HepG2 (cell line): ENCODE measurements around the gene PTGIS. TPM values are rescaled to one million over a fixed set of nuclear protein-coding genes. Genes with fewer than 3 reads are reported as not detected.

ENCODE experiments used
- ATF7 ChIP-seq, 2 experiments: fragments of 450-650 bp in 1 of 2; sonication (generic) in 1 of 2; formaldehyde crosslinking in 1 of 2; IDR thresholded peaks; 2 replicates each; pipeline versions ENCODE4 v1.4.0 to v1.6.1; 2016 to 2020; ENCODE audit warnings: antibody characterized with exemption in 1 of 2, mild to moderate bottlenecking in 1 of 2, missing genetic modification reagents in 1 of 2
- HHEX ChIP-seq: IDR thresholded peaks from 2 replicates; pipeline ENCODE4 v1.6.1; 2016; ENCODE audit warnings: control low read depth
- HNF4G ChIP-seq, 2 experiments: sonication (generic) in 1 of 2; formaldehyde crosslinking in 1 of 2; IDR thresholded peaks; 2 replicates each; pipeline versions ENCODE4 v1.4.0 to v1.6.1; 2011 to 2020; ENCODE audit warnings: borderline replicate concordance in 2 of 2, low read depth in 2 of 2, mild to moderate bottlenecking in 2 of 2, low read length in 1 of 2, missing genetic modification reagents in 1 of 2, moderate library complexity in 1 of 2
- JUN ChIP-seq: sonication (generic); formaldehyde crosslinking; IDR thresholded peaks from 2 replicates; pipeline ENCODE4 v1.4.0; 2020; ENCODE audit warnings: mild to moderate bottlenecking, missing genetic modification reagents
- NONO ChIP-seq, 2 experiments: fragments of 450-650 bp in 1 of 2; sonication (generic) in 1 of 2; formaldehyde crosslinking in 1 of 2; IDR thresholded peaks in 1 of 2; conservative IDR thresholded peaks in 1 of 2; 2 replicates each; pipeline versions ENCODE4 v1.6.1 to v1.8.0; 2017 to 2022; ENCODE audit warnings: mild to moderate bottlenecking in 1 of 2, missing genetic modification reagents in 1 of 2, moderate library complexity in 1 of 2
- NR2F6 ChIP-seq, 2 experiments: IDR thresholded peaks; 2 replicates each; pipeline ENCODE4 v1.6.1; 2016; ENCODE audit warnings: antibody characterized with exemption in 1 of 2, mild to moderate bottlenecking in 1 of 2
- PHF20 ChIP-seq: sonication (generic); formaldehyde crosslinking; IDR thresholded peaks from 2 replicates; pipeline ENCODE4 v1.5.0; 2020; ENCODE audit warnings: mild to moderate bottlenecking, missing genetic modification reagents
- REPIN1 ChIP-seq: sonication (generic); formaldehyde crosslinking; IDR thresholded peaks from 2 replicates; pipeline ENCODE4 v1.8.0; 2022; ENCODE audit warnings: missing genetic modification reagents, low read depth, mild to moderate bottlenecking, borderline replicate concordance
- SAP130 ChIP-seq: IDR thresholded peaks from 2 replicates; pipeline ENCODE4 v1.6.1; 2016; ENCODE audit warnings: low read depth
- SNAI1 ChIP-seq: sonication (generic); formaldehyde crosslinking; IDR thresholded peaks from 2 replicates; pipeline ENCODE4 v1.5.0; 2020; ENCODE audit warnings: mild to moderate bottlenecking, missing genetic modification reagents, borderline replicate concordance
- XRCC5 ChIP-seq: fragments of 200-400 bp; formaldehyde crosslinking; optimal IDR thresholded peaks from 2 replicates; pipeline ENCODE3; 2017; ENCODE audit warnings: mild to moderate bottlenecking, low read length
- ZEB1 ChIP-seq: IDR thresholded peaks from 2 replicates; pipeline ENCODE4 v1.6.1; 2012; ENCODE audit warnings: mild to moderate bottlenecking, low read depth, inconsistent platforms; ENCODE audit not compliant: insufficient replicate concordance
- ZNF441 ChIP-seq: sonication (generic); formaldehyde crosslinking; IDR thresholded peaks from 2 replicates; pipeline ENCODE4 v1.7.0; 2021; ENCODE audit warnings: missing genetic modification reagents, borderline replicate concordance
- ZNF75D ChIP-seq: sonication (generic); formaldehyde crosslinking; IDR thresholded peaks from 2 replicates; pipeline ENCODE4 v1.8.1; 2023; ENCODE audit warnings: missing genetic modification reagents, mild to moderate bottlenecking, borderline replicate concordance
- polyA plus RNA-seq, 8 experiments: library from polyadenylated mRNA; depleted of rRNA in 3 of 8; stranded (reverse) in 7 of 8; unstranded in 1 of 8; fragments of >200 nt; fragmentation: Illumina TruSeq in 4 of 8; extraction: Trizol in 4 of 8; gene quantifications; 2 replicates each; pipeline versions ENCODE4 v1.2.1 to v1.2.3, GENCODE V29; 2011 to 2016; ENCODE audit warnings: low read depth in 4 of 8, missing spikeins in 1 of 8, mixed read lengths in 1 of 8; ENCODE audit not compliant: insufficient read depth in 1 of 8
- total RNA-seq, 5 experiments: library from RNA; depleted of rRNA; stranded (reverse); fragments of >200 nt; fragmentation: Illumina TruSeq; extraction: Trizol; gene quantifications; 2 replicates each; pipeline ENCODE4 v1.2.3, GENCODE V29; 2016; ENCODE audit warnings: low read depth in 1 of 5
- TF ChIP-seq, protein P1 (sequence below): sonication (generic); formaldehyde crosslinking; IDR thresholded peaks from 2 replicates; pipeline ENCODE4 v1.5.1; 2020; ENCODE audit warnings: missing genetic modification reagents, mild to moderate bottlenecking, borderline replicate concordance
- TF ChIP-seq, protein P2 (sequence below): sonication (generic); formaldehyde crosslinking; IDR thresholded peaks from one replicate; pipeline ENCODE4 v1.5.1; 2020; ENCODE audit warnings: mild to moderate bottlenecking, missing genetic modification reagents; ENCODE audit errors: not compliant biosample characterization
- TF ChIP-seq, protein P3 (sequence below): sonication (generic); formaldehyde crosslinking; IDR thresholded peaks from 2 replicates; pipeline ENCODE4 v1.5.1; 2020; ENCODE audit warnings: mild to moderate bottlenecking, moderate library complexity, missing genetic modification reagents

The PTGIS gene
- total and polyA plus RNA-seq, 2 of the 13 experiments (the other 11 are each of a cell fraction or from before 2014, with no cell fraction given): not detected

DNA sequence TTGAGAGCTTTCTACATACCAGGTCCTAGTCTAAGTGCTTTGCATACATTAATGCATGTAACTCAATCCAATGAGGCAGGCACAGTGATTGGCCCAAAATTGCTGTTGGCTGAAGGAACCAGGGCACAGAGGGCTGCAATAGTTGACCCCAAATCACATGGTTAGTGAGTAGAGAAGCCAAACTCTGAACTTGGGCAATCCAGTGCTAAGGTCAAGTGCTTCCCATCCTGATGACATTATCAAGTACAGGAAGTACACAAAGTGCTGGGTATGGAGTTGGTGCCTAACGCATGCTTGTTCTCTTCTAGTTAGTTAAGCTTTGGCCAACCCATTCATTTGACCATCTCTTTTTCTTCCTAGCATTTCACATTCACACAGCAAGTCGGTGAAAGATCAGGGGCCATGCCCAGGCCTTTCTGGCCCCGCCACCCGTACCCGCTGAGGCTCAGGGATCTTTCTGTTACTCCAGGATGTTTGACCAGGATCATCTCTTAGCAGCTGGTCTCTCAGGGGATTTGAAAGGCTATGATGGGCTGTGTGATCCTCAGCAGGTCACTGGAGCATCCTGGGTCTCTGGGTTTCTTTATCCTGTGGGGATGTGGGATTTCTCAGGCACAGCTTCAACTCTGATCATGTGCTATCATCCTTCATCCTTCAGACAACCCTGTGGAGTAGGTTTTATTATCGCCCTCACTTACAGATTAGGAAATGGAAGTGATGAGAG lies 92.5 kb downstream of the PTGIS start (continued):
- no peak for TF ChIP-seq HHEX (CRISPR knock-in tag)
- no peak for TF ChIP-seq NONO (IDR thresholded peaks at IDR 0.05)
- TF ChIP-seq NONO (CRISPR knock-in tag; conservative IDR thresholded peaks at IDR 0.05): no peak
- no peak for TF ChIP-seq ZNF75D (CRISPR knock-in tag)
- TF ChIP-seq XRCC5: no peak
- no peak for TF ChIP-seq SAP130 (CRISPR knock-in tag)
- no peak for TF ChIP-seq JUN
- 0 out of 2 replicates have a peak, but pooled peaks have one; percentile 28 for TF ChIP-seq ATF7 (IDR thresholded peaks at IDR 0.05)
- TF ChIP-seq ATF7 (CRISPR knock-in tag; IDR thresholded peaks at IDR 0.05): no peak
- peak; percentile 41; the same call in 1 of the 2 replicates for TF ChIP-seq NR2F6 (IDR thresholded peaks at IDR 0.05)
- TF ChIP-seq NR2F6 (CRISPR knock-in tag; IDR thresholded peaks at IDR 0.05): peak; percentile 15; the same call in 1 of the 2 replicates
- TF ChIP-seq SNAI1: no peak
- TF ChIP-seq ZNF441: peak; percentile 72; the same call in 1 of the 2 replicates
- no peak for TF ChIP-seq PHF20 (CRISPR knock-in tag)
- TF ChIP-seq ZEB1: no peak
- peak; percentile 39; the same call in 1 of the 2 replicates for TF ChIP-seq HNF4G (IDR thresholded peaks at IDR 0.05; ENCODE audit: borderline replicate concordance, low read depth, low read length)
- no peak for TF ChIP-seq HNF4G (CRISPR knock-in tag; IDR thresholded peaks at IDR 0.05; ENCODE audit: borderline replicate concordance, low read depth)
- TF ChIP-seq, protein P1, sequence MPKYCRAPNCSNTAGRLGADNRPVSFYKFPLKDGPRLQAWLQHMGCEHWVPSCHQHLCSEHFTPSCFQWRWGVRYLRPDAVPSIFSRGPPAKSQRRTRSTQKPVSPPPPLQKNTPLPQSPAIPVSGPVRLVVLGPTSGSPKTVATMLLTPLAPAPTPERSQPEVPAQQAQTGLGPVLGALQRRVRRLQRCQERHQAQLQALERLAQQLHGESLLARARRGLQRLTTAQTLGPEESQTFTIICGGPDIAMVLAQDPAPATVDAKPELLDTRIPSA: no peak
- no peak for TF ChIP-seq REPIN1
- TF ChIP-seq, protein P2, sequence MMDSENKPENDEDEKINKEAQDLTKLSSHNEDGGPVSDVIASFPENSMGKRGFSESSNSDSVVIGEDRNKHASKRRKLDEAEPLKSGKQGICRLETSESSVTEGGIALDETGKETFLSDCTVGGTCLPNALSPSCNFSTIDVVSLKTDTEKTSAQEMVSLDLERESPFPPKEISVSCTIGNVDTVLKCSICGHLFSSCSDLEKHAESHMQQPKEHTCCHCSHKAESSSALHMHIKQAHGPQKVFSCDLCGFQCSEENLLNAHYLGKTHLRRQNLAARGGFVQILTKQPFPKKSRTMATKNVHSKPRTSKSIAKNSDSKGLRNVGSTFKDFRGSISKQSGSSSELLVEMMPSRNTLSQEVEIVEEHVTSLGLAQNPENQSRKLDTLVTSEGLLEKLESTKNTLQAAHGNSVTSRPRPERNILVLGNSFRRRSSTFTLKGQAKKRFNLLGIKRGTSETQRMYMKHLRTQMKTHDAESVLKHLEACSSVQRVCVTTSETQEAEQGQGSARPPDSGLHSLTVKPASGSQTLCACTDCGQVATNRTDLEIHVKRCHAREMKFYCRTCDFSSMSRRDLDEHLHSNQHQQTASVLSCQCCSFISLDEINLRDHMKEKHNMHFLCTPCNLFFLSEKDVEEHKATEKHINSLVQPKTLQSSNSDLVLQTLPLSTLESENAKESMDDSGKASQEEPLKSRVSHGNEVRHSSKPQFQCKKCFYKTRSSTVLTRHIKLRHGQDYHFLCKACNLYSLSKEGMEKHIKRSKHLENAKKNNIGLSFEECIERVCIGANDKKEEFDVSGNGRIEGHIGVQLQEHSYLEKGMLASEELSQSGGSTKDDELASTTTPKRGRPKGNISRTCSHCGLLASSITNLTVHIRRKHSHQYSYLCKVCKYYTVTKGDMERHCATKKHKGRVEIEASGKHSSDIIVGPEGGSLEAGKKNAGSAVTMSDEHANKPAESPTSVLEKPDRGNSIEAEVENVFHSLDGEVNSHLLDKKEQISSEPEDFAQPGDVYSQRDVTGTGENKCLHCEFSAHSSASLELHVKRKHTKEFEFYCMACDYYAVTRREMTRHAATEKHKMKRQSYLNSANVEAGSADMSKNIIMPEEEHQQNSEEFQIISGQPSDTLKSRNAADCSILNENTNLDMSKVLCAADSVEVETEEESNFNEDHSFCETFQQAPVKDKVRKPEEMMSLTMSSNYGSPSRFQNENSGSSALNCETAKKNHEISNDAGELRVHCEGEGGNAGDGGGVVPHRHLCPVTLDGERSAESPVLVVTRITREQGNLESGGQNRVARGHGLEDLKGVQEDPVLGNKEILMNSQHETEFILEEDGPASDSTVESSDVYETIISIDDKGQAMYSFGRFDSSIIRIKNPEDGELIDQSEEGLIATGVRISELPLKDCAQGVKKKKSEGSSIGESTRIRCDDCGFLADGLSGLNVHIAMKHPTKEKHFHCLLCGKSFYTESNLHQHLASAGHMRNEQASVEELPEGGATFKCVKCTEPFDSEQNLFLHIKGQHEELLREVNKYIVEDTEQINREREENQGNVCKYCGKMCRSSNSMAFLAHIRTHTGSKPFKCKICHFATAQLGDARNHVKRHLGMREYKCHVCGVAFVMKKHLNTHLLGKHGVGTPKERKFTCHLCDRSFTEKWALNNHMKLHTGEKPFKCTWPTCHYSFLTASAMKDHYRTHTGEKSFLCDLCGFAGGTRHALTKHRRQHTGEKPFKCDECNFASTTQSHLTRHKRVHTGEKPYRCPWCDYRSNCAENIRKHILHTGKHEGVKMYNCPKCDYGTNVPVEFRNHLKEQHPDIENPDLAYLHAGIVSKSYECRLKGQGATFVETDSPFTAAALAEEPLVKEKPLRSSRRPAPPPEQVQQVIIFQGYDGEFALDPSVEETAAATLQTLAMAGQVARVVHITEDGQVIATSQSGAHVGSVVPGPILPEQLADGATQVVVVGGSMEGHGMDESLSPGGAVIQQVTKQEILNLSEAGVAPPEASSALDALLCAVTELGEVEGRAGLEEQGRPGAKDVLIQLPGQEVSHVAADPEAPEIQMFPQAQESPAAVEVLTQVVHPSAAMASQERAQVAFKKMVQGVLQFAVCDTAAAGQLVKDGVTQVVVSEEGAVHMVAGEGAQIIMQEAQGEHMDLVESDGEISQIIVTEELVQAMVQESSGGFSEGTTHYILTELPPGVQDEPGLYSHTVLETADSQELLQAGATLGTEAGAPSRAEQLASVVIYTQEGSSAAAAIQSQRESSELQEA: no peak
- TF ChIP-seq, protein P3, sequence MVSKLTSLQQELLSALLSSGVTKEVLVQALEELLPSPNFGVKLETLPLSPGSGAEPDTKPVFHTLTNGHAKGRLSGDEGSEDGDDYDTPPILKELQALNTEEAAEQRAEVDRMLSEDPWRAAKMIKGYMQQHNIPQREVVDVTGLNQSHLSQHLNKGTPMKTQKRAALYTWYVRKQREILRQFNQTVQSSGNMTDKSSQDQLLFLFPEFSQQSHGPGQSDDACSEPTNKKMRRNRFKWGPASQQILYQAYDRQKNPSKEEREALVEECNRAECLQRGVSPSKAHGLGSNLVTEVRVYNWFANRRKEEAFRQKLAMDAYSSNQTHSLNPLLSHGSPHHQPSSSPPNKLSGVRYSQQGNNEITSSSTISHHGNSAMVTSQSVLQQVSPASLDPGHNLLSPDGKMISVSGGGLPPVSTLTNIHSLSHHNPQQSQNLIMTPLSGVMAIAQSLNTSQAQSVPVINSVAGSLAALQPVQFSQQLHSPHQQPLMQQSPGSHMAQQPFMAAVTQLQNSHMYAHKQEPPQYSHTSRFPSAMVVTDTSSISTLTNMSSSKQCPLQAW: no peak
